Caco-2 (cell line): Measurements from ENCODE around the gene FAM9A. TPM values are rescaled to one million over a fixed set of nuclear protein-coding genes. Genes with fewer than 3 reads are reported as not detected.
A peak's percentile ranks its signal among the peaks of the same experiment; 100 is the strongest.

Source experiments
- Bru-seq: library from RNA; stranded (reverse); fragments of 400-500 nt; gene quantifications from one replicate; lab custom pipeline; 2021; lab: Mats Ljungman, UMichigan
- BruChase-seq, 2 experiments: library from RNA; stranded (reverse); fragments of 400-500 nt; gene quantifications; one replicate each; lab custom pipeline; 2021; lab: Mats Ljungman, UMichigan
- BruUV-seq: library from RNA; stranded (reverse); fragments of 400-500 nt; replicated peaks from 2 replicates; lab custom pipeline; 2021; lab: Mats Ljungman, UMichigan
- CTCF ChIA-PET: fragments of 300-600 bp; sonication (Branson Sonifier 250); formaldehyde crosslinking; loops from one replicate; lab custom pipeline; 2022; ENCODE audit warnings: antibody characterized with exemption; lab: Charles Lee
- POLR2A ChIA-PET: fragments of 300-600 bp; sonication (Branson Sonifier 250); formaldehyde crosslinking; loops from one replicate; lab custom pipeline; 2022; ENCODE audit warnings: antibody characterized with exemption; lab: Charles Lee
- DNase-seq, 2 experiments: peaks; one replicate each; pipeline versions ENCODE4 v3.0.0 to v3.0.0-alpha.2; 2020 to 2022
- H3K27me3 ChIP-seq: replicated peaks from 2 replicates; pipeline ENCODE4 v1.6.0; 2011; ENCODE audit warnings: low read length; ENCODE audit not compliant: control insufficient read depth, insufficient read depth
- H3K36me3 ChIP-seq: 2 replicates; pipeline ENCODE4 v1.5.1; 2011; ENCODE audit warnings: low read length; ENCODE audit not compliant: control insufficient read depth, insufficient read depth
- H3K4me1 ChIP-seq: fragments of 250-450 bp; sonication (Bioruptor Pico); 2 replicates; pipeline ENCODE4 v1.5.1; 2020; ENCODE audit warnings: mild to moderate bottlenecking
- H3K4me3 ChIP-seq: 2 replicates; pipeline ENCODE4 v1.5.1; 2011; ENCODE audit warnings: low read depth, mild to moderate bottlenecking, control low read depth, low read length
- H3K9me3 ChIP-seq: fragments of 250-450 bp; sonication (Bioruptor Pico); 2 replicates; pipeline ENCODE4 v1.5.1; 2020; ENCODE audit warnings: mild to moderate bottlenecking, moderate library complexity
- H3K27ac Mint-ChIP-seq: one replicate; pipeline ENCODE4 v1.8.0; 2022; ENCODE audit warnings: mixed read lengths; ENCODE audit not compliant: unreplicated experiment
- H3K27me3 Mint-ChIP-seq: one replicate; pipeline ENCODE4 v1.8.0; 2022; ENCODE audit warnings: mixed read lengths; ENCODE audit not compliant: insufficient read depth, unreplicated experiment
- H3K36me3 Mint-ChIP-seq: one replicate; pipeline ENCODE4 v1.8.0; 2022; ENCODE audit warnings: mild to moderate bottlenecking, mixed read lengths; ENCODE audit not compliant: insufficient read depth, unreplicated experiment
- H3K4me1 Mint-ChIP-seq: one replicate; pipeline ENCODE4 v1.8.0; 2022; ENCODE audit warnings: low read depth, mixed read lengths; ENCODE audit not compliant: unreplicated experiment
- H3K4me3 Mint-ChIP-seq: one replicate; pipeline ENCODE4 v1.8.0; 2022; ENCODE audit warnings: mild to moderate bottlenecking, moderate library complexity, mixed read lengths; ENCODE audit not compliant: unreplicated experiment
- H3K9me3 Mint-ChIP-seq: one replicate; pipeline ENCODE4 v1.8.0; 2022; ENCODE audit warnings: mixed read lengths; ENCODE audit not compliant: unreplicated experiment
- intact Hi-C: fragments of 100-400 bp; cut with micrococcal nuclease; formaldehyde crosslinking; loops from one replicate; pipeline ENCODE4 v1.10.0; 2022; ENCODE audit not compliant: unreplicated experiment
- long read RNA-seq: library from polyadenylated mRNA; stranded (forward); transcript quantifications from one replicate; pipeline ENCODE4 v2.0.0, GENCODE V29; 2022
- total RNA-seq: library from RNA; stranded (reverse); gene quantifications from 2 replicates; pipeline ENCODE4 v1.2.3, GENCODE V29; 2022
- TF ChIP-seq, protein P1 (sequence below), 2 experiments: fragments of 200-600 bp in 1 of 2; IDR thresholded peaks; 1 replicate in 1 of 2; 2 replicates in 1 of 2; pipeline versions ENCODE4 v1.5.1 to v1.8.0; 2011 to 2022; ENCODE audit warnings: antibody characterized with exemption in 1 of 2, control low read depth in 1 of 2, inconsistent platforms in 1 of 2, low read depth in 1 of 2, low read length in 1 of 2, mild to moderate bottlenecking in 1 of 2, moderate library complexity in 1 of 2; ENCODE audit not compliant: insufficient read depth in 1 of 2, severe bottlenecking in 1 of 2, unreplicated experiment in 1 of 2

Gene FAM9A
- total RNA-seq (not detected in 2 replicates), Bru-seq, nascent RNA (not detected), BruChase-seq, experiment 1, labeled RNA remaining after a 2-hour chase (percentile 7 among the genes with signal in this experiment), BruChase-seq, experiment 2, labeled RNA remaining after a 6-hour chase (percentile 8 among the genes with signal in this experiment)
- long read RNA-seq, result 0 reads

DNA sequence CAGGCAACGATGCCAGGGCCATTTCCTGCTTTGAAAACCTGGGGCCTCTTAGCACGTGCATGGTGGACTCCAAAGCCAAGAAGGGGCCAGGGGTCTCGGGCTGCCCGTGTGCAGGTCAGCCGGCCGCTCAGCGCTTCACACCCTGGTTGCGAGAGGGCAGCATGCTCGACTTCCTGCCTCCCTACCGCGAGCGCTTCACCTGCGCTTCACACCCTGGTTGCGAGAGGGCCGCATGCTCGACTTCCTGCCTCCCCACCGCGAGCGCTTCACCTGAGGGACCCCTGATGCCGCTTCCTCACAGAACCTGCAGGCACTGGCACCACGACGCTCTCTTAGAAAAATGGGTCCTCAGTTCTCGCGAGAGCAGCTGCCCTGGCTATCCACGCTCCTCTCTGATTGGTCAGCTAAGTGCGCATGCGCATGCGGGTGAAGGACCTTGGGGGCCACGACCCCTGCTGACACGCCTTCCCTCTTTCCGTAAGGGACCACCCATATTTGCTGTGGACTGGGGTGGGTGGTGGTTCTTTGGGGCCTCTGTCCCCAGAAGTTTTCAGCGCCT lies at the start of gene FAM9A:
Gene FAM9A, minus strand, starts transcription at position 343 of the 559 bp plus-strand sequence. CDS start 1,212 bp downstream, outside the sequence.
- intact Hi-C loops, result no loop called here
- ChIA-PET POLR2A (no interaction called here), CTCF (no interaction called here)
- no peaks in the 10 kb centered on the region for H3K27me3 ChIP-seq
- no TSS peak for BruUV-seq
- H3K36me3 Mint-ChIP-seq, result no peaks in the 10 kb centered on the region
- no peaks in the 10 kb centered on the region for H3K4me1 ChIP-seq
- H3K4me1 Mint-ChIP-seq, result no peaks in the 10 kb centered on the region
- no peaks in the 10 kb centered on the region for H3K36me3 ChIP-seq
- peaks cover 10% of the 10 kb centered on the region for H3K27me3 Mint-ChIP-seq
- no peak for DNase-seq
- no peaks in the 10 kb centered on the region for H3K9me3 ChIP-seq
- no peaks in the 10 kb centered on the region for H3K9me3 Mint-ChIP-seq
- no peak within 1 kb of the TSS for H3K27ac Mint-ChIP-seq
- TF ChIP-seq, protein P1, sequence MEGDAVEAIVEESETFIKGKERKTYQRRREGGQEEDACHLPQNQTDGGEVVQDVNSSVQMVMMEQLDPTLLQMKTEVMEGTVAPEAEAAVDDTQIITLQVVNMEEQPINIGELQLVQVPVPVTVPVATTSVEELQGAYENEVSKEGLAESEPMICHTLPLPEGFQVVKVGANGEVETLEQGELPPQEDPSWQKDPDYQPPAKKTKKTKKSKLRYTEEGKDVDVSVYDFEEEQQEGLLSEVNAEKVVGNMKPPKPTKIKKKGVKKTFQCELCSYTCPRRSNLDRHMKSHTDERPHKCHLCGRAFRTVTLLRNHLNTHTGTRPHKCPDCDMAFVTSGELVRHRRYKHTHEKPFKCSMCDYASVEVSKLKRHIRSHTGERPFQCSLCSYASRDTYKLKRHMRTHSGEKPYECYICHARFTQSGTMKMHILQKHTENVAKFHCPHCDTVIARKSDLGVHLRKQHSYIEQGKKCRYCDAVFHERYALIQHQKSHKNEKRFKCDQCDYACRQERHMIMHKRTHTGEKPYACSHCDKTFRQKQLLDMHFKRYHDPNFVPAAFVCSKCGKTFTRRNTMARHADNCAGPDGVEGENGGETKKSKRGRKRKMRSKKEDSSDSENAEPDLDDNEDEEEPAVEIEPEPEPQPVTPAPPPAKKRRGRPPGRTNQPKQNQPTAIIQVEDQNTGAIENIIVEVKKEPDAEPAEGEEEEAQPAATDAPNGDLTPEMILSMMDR (IDR thresholded peaks at IDR 0.05; ENCODE audit: insufficient read depth in 1 of 2, low read depth in 1 of 2, low read length in 1 of 2, severe bottlenecking in 1 of 2, unreplicated experiment in 1 of 2), result no peak
- no peak within 1 kb of the TSS for H3K4me3 Mint-ChIP-seq
- H3K4me3 ChIP-seq, result no peak within 1 kb of the TSS

DNA sequence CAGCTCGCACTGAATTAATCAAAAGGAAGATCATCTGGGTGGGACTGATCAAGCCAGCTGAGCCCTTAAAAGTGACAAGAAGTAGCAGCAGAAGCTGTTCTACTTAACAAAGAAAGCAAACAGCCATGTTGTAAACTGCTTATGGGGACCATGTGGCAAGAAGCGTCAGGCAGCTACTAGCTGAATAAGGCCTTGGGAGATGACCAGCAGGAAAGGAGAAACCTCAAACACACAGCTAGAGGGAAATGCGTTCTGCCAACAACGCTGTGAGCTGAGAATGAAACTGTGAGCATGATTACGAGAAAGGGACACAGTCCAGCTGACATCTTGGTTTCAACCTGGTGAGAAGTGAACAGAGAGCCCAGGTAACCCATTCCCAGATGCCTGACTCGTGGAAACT lies 49.3 kb upstream of the FAM9A start:
- no peaks in the 10 kb centered on the region for H3K9me3 ChIP-seq
- no peaks in the 10 kb centered on the region for H3K27me3 ChIP-seq
- BruUV-seq, result no TSS peak
- intact Hi-C loops, result no loop called here
- POLR2A ChIA-PET, result no interaction called here
- DNase-seq, result no peak
- Mint-ChIP-seq H3K4me3 (no peak overlapping the region), H3K36me3 (peaks cover 16% of the 10 kb centered on the region), H3K9me3 (no peaks in the 10 kb centered on the region), H3K27ac (no peak overlapping the region), H3K4me1 (peaks cover 20% of the 10 kb centered on the region), H3K27me3 (no peaks in the 10 kb centered on the region)
- no peaks in the 10 kb centered on the region for H3K36me3 ChIP-seq
- CTCF ChIA-PET, result interaction anchor here (0.6 kb wide), 1 partner anchor 37 kb away, joined by 3 read pairs; no protein-coding TSS in a partner anchor
- TF ChIP-seq, protein P1 (IDR thresholded peaks at IDR 0.05; ENCODE audit: insufficient read depth in 1 of 2, low read depth in 1 of 2, low read length in 1 of 2, severe bottlenecking in 1 of 2, unreplicated experiment in 1 of 2), result no peak
- no peak overlapping the region for H3K4me3 ChIP-seq
- H3K4me1 ChIP-seq, result peaks cover 31% of the 10 kb centered on the region

DNA sequence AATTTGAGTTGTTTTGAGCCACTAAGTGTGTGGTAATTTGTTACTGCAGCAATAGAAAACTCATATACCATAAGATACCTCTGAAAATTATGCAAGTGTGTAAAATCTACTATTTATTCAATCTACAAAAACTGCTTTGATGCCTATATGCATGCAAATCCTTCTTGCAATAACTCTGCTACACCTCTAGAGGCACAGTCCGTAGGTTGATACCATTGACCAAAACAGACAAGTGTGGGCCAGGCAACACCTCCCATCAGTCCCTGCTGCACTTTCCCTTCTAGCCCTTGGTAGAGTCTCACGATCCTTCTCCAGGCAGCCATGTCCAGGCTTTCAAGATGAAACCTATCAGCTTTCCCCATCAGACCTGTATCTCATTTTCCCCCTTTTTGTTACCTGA lies 48.8 kb upstream of the FAM9A start:
- H3K27me3 Mint-ChIP-seq, result no peaks in the 10 kb centered on the region
- H3K36me3 ChIP-seq, result no peaks in the 10 kb centered on the region
- peaks cover 20% of the 10 kb centered on the region for H3K4me1 Mint-ChIP-seq
- no peak for DNase-seq
- TF ChIP-seq, protein P1 (IDR thresholded peaks at IDR 0.05; ENCODE audit: insufficient read depth in 1 of 2, low read depth in 1 of 2, low read length in 1 of 2, severe bottlenecking in 1 of 2, unreplicated experiment in 1 of 2), result no peak
- H3K9me3 Mint-ChIP-seq, result no peaks in the 10 kb centered on the region
- H3K4me3 Mint-ChIP-seq, result no peak overlapping the region
- H3K9me3 ChIP-seq, result no peaks in the 10 kb centered on the region
- CTCF ChIA-PET, result no interaction called here
- H3K27ac Mint-ChIP-seq, result no peak overlapping the region
- H3K27me3 ChIP-seq, result no peaks in the 10 kb centered on the region
- intact Hi-C loops, result loop anchor here (10.0 kb wide), 1 partner anchor 615 kb away; the partner anchor contains the start of gene TBL1X
- peaks cover 31% of the 10 kb centered on the region for H3K4me1 ChIP-seq
- POLR2A ChIA-PET, result no interaction called here
- peaks cover 16% of the 10 kb centered on the region for H3K36me3 Mint-ChIP-seq
- no peak overlapping the region for H3K4me3 ChIP-seq
- no TSS peak for BruUV-seq
